GM21529 (cell line): ENCODE results near the gene CRELD2.

Source experiments
- ATAC-seq: cut with Tn5 transposase; IDR thresholded peaks from one replicate; pipeline ENCODE4 v1.9.1; 2021; ENCODE audit not compliant: unreplicated experiment

CRELD2 gene, protein sequence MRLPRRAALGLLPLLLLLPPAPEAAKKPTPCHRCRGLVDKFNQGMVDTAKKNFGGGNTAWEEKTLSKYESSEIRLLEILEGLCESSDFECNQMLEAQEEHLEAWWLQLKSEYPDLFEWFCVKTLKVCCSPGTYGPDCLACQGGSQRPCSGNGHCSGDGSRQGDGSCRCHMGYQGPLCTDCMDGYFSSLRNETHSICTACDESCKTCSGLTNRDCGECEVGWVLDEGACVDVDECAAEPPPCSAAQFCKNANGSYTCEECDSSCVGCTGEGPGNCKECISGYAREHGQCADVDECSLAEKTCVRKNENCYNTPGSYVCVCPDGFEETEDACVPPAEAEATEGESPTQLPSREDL

GRCh38 chr22:49917974-49918910 is at the start of gene CRELD2, which contains the start of gene ALG12:
Gene CRELD2, plus strand, starts transcription at chr22:49918634. Its CDS starts 136 bp downstream, at chr22:49918770.
Gene ALG12, minus strand, starts transcription at chr22:49918438. Its CDS starts 4,673 bp downstream, at chr22:49913765.
- peak; percentile 90 for ATAC-seq

GRCh38 chr22:49869086-49869830 is 49.2 kb upstream of the CRELD2 start:
- no peak for ATAC-seq

DNA sequence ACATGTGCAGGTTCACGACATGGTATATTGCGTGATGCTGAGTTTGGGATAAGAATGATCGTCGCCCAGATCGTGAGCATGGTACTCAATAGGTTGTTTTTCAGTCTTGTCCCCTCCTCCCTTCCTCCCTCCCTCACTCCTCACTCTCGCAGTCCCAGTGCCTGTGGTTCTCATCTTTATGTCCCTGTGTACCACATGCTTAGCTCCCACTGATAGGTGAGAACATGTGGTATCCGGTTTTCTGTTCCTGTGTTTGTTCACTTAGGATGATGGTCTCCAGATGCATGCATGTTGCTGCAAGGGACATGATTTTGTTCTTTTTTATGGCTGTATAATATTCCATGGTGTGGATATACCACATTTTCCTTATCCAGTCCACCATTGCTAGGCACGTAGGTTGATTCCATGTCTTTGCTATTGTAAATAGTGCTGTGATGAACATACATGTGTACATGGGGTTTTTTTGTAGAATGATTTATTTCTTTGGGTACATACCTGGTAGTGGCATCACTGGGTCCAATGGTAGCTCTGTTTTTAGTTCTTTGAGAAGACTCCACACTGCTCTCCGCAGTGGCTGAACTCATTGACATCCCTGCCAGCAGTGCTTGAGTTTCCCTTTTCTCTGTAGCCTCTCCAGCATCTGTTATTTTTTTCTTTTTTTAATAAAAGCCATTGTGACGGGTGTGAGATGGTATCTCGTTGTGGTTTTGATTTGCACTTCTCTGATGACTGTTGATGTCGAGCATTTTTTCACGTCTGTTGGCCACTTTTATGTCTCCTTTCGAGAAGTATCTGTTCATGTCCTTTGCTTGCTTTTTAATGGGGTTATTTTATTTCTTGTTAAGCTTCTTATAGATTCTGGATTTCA is 48.4 kb upstream of the CRELD2 start:
- ATAC-seq = no peak

DNA sequence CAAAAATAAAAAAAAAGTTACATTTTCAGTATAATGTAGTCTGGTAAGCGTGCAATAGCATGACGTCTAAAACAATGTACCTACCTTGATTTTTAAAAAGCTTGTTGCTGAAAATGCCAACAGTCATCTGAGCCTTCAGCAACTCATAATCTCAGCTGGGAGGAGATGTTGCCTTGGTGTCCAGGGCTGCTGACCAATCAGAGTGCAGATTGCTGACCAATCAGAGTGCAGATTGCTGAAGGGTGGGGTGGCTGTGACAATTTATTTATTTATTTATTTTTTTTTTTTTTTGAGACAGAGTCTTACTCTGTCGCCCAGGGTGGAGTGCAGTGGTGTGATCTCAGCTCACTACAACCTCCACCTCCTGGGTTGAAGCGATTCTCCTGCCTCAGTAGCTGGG is 47.0 kb upstream of the CRELD2 start:
- no peak for ATAC-seq

- ATAC-seq = no peak
These were observed 46.1 kb upstream of the CRELD2 start for GRCh38 chr22:49872347-49872746.

DNA sequence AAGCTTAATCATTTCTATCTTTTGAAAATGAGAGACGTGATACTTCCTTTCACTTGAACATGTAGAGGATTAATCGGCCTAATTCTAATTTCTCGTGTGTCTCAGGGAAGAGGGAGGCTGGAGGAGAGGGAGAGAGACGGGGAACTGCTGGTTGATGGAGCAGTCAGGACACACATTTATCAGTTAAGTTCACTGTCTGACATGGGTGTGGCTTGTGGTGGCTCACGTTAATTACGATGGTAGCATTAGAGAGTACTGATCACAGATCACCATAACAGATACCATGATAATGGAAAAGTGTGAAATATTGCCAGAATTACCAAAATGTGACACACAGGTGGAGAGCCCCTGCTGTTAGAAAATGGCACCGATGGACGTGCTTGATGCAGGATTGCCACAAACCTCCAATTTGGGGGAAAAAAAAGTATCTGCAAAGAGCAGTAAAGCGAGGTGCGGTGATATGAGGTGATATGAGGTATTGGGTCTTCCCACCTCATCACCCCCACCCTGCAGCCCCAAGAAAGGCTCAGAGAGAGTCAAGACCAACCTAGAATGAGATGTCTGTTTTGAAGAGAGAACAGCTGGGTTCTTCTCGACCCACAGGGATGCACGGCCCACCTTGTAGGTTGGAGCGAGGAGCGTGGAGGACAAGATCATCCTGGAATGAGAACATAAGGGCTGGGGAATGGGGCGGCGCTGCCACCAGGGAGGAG is 45.0 kb upstream of the CRELD2 start:
- ATAC-seq = no peak

DNA sequence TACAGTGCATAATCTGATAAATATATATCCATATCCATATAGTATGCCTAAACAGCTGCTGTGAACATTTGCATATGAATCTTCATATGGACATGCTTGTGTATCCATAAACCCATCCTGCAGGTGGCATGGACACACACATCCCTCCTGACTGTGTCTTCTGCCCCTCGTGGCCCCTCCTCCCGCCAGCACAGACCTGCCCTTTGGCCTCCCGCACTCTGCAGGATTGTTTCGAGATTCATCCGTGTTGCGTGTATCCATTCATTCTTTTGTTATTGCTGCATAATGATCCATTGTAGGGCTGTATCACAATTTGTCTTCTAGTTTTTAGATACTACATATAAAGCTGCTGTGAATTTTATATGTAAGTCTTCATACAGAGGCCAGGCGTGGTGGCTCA is 40.8 kb upstream of the CRELD2 start:
- no peak for ATAC-seq

- ATAC-seq = no peak
These were observed 40.2 kb upstream of the CRELD2 start for GRCh38 chr22:49878206-49878605.

- ATAC-seq = no peak
These were observed 38.6 kb upstream of the CRELD2 start for GRCh38 chr22:49879871-49880270.

DNA sequence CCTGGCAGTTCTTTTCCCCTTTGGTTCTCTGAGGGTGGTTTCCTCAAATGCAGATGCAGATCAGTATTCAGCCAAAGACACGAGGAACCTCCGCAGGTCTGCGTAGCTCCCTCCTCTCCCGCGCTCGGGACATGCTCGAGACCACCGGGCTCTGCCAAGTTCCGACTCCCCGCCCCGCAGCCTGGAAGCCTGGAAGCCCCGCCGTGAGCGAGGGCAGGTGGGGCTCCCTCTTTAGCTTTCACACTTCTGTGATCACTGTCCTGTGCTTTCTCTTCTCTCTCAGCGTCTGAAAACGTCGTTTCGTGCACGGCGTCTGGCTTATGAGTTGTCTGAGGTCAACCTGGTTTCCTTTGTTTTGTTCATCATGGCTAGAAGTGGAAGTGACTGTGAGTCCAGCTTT is 38.2 kb upstream of the CRELD2 start:
- ATAC-seq = no peak

DNA sequence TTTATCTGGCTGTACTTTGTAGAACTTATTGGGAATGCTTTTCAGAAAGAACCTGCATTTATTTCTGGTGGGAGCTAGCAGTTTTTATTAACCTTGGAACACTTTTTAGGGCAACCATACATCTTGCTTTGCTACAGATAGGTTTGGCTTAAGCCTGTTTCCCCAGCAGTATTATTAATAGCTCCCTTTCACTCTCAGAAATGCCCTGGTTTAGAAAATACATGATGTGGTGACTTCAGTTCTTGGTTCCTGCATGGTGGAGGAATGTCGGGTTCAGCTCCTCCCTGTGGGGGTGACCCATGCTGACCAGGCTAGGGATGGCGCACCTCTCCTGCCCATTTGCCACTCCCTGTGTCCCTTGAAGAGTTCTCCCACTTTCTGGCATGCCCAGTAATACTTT is 36.6 kb upstream of the CRELD2 start:
- ATAC-seq = no peak

- no peak for ATAC-seq
These were observed 35.7 kb upstream of the CRELD2 start for GRCh38 chr22:49882519-49883293.

- no peak for ATAC-seq
These were observed 35.2 kb upstream of the CRELD2 start for GRCh38 chr22:49883294-49883640.

DNA sequence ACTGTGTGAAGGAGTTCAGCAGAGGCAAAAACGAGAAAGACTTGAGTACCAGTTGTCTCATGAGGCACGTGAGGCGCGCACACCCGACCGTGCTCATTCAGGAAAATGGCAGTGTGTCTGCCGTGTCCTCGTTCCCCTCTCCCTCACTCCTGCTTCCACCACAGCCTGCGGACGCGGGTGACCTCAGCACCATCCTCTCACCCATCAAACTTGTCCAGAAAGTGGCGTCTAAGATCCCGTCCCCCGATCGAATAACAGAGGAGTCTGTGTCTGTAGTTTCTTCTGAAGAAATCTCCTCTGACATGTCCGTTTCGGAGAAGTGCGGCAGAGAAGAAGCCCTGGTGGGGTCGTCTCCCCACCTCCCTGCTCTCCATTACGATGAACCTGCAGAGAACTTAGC is 34.4 kb upstream of the CRELD2 start:
- no peak for ATAC-seq

DNA sequence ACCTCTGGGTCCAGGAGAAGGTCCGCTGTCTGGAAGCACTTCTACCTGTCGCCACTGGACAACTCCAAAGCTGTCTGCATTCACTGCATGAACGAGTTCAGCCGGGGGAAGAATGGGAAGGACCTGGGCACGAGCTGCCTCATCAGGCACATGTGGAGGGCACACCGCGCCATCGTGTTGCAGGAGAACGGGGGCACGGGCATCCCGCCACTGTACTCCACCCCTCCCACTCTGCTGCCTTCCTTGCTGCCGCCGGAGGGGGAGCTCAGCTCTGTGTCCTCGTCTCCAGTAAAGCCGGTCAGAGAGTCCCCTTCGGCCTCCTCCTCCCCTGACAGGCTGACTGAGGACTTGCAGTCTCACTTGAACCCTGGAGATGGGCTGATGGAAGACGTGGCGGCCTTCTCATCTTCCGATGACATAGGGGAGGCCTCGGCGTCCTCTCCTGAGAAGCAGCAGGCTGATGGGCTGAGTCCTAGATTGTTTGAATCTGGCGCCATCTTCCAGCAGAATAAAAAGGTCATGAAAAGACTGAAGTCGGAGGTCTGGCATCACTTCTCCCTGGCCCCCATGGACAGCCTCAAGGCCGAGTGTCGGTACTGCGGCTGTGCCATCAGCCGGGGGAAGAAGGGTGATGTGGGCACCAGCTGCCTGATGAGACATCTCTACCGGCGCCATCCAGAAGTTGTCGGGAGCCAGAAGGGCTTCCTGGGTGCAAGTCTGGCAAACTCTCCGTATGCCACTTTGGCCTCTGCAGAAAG is 33.8 kb upstream of the CRELD2 start:
- no peak for ATAC-seq

DNA sequence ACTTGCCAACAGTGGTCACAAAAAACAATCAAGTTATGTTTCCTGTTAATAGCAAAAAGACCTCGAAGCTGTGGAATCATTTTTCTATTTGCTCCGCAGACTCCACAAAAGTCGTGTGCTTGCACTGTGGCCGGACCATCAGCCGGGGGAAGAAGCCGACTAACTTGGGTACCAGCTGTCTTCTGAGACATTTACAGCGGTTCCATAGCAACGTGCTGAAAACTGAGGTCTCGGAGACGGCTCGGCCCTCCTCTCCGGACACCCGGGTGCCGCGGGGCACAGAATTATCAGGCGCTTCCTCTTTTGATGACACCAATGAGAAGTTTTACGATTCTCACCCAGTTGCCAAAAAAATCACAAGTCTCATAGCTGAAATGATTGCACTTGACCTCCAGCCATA is 33.2 kb upstream of the CRELD2 start:
- ATAC-seq = no peak

DNA sequence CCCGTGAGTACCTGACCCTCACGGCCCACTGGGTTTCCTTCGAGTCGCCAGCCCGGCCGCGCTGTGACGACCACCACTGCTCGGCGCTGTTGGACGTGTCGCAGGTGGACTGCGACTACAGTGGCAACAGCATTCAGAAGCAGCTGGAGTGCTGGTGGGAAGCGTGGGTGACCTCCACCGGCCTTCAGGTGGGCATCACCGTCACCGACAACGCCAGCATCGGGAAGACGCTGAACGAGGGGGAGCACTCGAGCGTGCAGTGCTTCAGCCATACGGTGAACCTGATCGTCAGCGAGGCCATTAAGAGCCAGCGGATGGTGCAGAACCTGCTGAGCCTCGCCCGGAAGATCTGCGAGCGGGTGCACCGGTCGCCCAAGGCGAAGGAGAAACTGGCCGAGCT is 32.6 kb upstream of the CRELD2 start:
- no peak for ATAC-seq

DNA sequence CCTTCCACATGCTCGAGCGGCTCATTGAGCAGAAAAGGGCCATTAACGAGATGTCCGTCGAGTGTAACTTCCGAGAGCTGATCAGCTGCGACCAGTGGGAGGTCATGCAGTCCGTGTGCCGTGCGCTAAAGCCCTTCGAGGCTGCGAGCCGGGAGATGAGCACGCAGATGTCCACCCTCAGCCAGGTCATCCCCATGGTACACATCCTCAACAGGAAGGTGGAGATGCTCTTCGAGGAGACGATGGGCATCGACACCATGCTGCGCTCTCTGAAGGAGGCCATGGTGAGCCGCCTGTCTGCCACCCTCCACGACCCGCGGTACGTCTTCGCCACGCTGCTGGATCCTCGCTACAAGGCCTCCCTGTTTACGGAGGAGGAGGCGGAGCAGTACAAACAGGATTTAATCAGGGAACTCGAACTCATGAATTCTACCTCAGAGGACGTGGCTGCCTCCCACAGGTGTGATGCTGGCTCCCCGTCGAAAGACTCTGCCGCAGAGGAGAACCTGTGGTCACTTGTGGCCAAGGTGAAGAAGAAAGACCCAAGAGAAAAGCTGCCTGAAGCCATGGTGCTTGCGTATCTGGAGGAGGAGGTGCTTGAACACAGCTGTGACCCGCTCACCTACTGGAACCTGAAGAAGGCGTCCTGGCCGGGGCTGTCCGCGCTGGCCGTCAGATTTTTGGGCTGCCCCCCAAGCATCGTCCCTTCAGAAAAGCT is 31.9 kb upstream of the CRELD2 start:
- no peak for ATAC-seq
